ENCODE measurements around the gene CCDC187.

The CCDC187 gene

DNA sequence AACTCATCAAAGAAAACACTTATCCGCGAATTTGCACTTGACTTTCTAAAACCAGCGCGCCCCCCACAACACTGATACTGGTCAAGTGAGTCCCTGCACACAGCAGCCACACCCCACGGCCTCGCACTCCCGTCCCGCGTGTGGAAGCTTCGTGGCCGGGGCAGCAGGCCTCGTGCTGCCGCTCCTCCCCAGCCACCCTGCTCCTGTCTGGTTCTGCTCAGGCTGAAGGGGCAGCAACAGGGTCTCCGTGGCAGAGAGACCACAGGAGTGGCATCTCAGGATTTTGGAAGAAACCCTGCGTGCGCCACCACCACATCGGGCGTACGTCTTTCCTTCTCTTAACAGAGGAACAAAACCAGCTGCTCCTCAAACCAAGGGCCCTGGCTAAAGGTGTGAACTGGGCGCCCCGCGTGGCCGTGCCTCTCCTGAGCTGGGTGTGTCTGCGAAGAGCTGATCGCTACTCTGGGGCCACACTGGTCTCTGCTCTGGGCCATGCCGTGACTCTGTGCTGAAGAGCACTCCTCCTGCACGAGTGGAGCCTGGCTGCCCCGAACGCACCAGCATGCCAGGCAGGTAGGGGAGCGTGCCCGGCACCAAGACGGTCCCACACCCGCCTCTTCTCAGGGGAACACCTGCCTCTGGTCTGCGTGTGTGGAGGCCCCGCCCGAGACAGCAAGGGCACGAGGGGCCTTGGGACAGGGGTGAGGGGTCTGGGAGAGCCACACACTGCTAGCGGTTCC lies 81.6 kb downstream of the CCDC187 start:
- DNase-seq, result no peak

DNA sequence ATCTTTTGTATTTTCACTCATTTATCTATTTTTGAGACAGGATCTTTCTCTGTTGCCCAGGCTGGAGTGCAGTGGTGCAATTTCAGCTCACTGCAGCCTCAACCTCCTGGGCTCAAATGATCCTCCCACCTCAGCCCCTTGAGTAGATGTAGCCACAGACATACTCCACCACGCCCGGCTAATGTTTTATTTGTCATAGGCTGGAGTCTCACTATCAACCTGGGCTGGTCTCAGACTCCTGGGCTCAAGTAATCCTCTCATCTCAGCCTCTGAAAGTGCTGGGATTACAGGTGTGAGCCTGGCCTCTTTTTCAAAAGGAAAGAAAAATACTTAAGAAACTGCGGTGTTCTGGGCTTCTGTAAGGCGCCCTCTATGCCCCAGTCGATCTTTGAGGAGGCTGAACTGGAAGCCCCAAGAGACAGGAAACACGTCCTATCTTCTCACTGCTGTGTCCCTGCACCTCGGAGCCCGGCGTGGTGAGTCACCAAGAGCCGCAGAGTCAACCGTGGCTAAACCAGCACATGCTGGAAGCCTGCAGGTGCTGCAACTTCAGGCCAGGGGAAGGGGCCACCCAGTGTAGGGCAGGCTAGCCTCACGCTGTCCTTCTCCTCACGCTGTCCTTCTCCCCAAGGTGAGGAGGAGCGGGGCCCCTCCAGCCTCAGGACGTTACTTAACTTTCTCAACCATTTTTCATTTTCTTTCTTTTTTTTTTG lies 83.7 kb downstream of the CCDC187 start:
- DNase-seq, result no peak

DNA sequence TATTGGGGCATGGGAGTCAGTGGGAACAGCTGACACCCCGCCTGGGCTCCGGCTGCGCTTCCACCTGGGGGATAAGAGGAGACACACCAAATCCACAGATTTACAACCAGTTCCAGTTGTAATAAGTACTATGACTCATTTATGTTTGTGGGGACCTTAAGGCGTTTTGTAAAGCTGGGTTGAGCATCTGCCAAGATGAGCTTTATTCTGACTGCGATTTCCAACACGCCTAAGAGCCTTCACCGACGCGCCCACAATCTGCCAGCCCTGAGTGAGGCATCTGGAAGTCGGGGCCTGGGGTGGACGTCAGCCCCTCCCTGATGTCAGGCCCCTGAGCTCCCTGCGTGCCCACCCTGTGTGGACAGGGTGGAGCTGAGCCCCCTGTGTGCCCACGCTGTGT lies 84.6 kb downstream of the CCDC187 start:
- DNase-seq, result no peak

DNA sequence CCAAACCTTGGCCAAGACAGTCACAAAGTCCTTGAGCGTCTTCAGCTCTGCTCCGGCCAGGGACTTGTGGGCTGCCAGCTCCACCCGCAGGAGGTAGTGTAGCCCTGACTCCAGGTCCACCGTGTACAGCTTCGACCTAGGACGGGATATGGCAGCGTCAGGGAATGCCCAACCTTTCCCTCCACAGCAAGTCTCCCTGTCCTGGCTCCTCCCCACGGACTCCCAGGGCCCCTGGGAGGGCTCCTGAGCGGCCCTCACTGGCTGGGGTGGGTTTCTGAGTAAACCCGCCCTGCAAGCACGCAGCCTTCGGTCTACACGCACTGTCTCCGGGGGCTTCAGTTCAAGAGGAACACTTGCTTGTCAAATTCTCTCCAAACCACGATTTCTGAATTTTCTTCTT lies 85.2 kb downstream of the CCDC187 start:
- DNase-seq, result no peak

DNA sequence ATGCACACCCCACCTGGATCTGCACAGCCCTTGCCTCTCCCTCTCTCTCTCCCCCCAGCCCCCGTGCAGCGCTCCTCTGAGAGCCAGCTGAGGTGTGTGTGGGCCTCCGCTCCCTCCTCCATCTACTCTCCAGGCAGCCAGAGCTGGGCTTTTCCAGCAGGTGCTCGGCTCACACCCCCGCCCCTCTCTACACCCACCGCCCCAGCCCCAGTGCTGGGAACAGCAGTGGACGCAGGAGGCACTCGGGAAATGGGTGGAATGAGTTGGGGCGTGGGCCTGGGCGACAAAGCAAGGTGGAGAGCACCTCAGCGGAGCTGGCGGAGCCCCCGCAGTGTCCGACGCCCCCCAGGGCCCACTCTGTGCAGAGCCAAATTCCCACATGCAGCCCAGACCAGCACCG lies 85.6 kb downstream of the CCDC187 start:
- DNase-seq, result no peak

DNA sequence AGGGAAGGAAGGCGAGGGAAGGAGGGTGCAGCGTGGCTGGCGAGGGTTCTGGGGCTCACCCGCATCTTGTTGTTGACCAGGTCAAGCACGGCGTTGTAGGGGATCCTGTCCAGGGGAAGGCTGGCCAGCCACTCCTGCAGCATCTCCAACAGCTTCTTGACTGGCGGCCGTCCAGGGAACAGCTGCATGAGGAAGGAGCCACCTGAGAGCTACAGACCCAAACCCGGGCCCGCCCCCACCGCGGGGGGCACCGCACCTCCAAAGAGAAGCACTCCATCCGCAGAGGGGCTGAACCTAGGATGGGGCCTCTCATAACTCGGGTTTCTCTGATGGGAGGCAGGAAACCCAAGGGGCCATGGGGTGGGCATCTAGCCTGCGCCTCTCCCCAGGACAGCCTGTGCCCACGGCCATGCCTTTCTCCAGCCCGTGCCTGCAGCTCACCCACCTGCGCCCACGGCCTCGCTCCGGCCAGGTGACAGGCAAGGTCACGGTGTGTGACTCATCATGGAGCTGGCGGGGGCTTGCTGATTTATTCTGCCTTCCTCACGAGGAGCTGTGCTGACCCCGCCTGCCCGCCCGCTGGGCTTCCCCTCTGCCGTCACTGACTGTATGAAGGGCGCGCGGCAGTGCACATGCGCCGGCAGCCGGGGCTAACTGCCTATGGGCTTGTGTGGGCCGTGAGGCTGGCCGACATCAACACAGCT lies 87.2 kb downstream of the CCDC187 start:
- DNase-seq, result no peak

DNA sequence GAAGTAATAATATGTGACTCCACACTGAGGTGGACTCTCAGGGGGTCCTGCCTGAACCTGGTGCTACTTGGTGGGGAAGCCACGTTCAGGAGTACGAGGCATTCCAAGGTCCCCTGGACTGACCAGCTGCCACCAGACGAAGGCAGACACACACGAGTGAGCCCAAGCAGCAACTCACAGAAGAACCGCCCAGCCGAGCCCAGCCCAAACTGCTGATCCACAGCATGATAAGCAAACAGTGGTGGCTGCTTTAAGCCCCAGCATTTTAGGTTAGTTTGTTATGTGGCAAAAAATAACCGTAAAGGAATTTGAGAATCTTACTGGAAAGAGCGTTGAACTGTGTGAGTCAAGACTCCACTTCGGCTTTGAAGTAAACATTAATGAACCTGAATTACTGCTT lies 90.2 kb downstream of the CCDC187 start:
- no peak for DNase-seq

DNA sequence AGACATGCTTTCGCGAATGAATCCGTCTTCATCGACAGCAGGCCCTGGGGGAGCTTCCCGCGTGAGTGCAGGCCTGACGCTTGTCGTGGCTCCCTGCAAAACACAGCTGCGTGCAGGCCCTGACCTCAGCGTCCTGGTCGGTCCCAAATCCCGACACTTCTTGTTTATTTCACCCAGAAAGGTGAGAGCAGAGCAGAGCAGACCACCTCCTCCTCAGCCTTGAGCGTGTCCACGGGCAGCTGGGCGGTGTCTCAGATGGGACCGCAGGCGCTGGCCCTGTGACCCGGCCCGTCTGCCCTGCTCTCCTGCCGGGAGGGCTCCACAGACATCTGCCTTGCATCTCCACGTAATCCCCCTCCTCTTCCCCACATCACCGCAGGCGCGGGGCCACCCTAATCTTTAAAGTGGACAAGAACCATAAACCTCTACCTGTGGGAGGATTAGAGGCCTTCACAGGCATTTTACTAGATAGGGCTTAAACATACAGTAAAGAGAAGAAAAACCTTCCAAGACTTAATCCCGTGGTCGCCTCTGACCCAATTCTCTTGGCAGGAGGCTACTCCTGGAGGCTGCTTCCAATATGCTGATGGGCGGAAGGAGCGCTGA lies 91.4 kb downstream of the CCDC187 start:
- no peak for DNase-seq

DNA sequence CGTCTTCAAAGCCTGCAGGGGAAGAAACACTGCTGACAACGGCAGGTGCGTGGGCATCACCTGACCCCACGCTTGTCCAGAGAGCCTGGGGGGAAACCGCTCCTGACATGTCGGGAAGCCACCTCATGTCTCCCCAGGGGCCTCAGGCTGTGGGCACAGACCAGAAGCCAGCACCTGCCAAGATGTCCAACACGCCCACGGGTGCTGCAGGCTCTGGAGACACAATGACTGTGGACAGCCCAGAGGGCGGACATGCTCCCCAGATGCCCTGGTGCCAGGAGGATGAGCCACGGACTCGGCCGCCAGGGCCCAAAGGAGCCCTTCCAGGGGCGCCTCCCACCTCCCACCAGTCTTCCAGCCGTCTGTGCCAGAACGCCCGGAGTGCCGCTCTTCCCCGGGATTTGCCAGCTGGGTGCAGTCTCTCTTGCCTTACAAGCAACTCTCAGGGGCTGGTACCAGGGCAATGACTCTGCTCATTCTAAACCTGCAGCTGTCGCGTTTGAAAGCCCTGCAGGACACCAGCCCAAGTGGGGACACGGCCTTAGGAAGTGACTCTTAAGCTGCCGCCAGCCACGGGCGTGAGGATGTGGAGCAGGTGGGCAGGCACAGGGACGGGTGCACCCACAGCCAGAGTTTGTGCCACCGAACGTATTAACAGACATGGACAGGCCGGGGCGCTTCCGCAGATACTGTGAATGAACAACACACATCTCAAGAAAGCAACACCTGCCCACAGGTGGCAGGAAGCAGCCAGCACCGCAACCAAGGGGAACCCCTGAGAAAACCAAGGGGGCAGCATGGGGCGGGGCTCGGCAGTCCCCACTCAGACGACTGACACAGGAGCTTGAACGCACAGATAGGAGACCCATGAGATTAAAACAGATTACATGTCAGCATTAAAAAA lies 92.2 kb downstream of the CCDC187 start:
- DNase-seq, result no peak

- DNase-seq, result no peak
These were observed 92.9 kb downstream of the CCDC187 start for GRCh38 chr9:136211006-136211405.

GRCh38 chr9:136210276-136210675 lies 93.6 kb downstream of the CCDC187 start:
- DNase-seq, result no peak

GRCh38 chr9:136209786-136210185 lies 94.1 kb downstream of the CCDC187 start:
- no peak for DNase-seq

GRCh38 chr9:136209232-136209631 lies 94.7 kb downstream of the CCDC187 start:
- DNase-seq, result no peak

DNA sequence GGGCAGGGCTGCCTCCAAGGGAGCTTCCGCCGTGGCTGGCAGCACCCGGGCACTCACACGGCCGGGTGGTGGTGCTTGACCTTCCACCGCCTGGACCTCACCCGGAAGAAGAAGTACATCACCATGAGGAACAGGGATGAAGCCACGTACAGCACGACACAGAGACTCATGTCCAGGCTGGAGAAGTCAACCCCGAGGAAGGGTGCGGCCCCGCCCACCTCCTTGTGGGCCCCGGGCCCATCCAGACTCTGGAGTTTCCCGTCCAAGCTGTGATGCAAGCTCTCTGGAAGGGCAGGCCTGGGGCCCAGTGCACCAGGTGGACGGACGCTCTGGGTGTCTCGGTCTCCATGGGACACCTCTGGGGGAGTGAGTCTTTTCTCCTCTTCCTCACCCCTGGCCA lies 95.2 kb downstream of the CCDC187 start:
- no peak for DNase-seq

DNA sequence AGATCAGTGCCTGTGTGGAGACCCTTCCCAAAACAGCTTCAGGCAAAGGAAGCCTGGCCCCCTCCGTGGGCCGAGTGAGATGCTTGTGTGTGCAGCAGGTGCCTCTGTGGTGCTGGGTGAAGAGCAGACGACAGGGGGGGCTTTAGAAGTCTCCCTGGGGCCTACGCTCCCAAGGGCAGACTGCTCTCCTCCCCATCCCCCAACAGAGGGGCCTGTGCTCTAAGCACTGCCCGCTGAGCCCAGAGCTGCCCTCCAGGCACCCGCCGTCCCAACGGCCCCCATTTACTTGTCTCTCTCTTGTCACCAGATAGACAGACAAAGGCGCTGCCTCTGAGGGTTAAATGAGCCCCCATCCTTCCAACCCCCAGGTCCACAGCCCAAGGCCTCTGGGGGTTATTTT lies 96.3 kb downstream of the CCDC187 start:
- DNase-seq, result no peak

- no peak for DNase-seq
These were observed 97.2 kb downstream of the CCDC187 start for GRCh38 chr9:136206602-136207275.

- no peak for DNase-seq
These were observed 98.2 kb downstream of the CCDC187 start for GRCh38 chr9:136205707-136205992.

- DNase-seq, result no peak
These were observed 98.8 kb downstream of the CCDC187 start, which contains the start of gene LHX3 for GRCh38 chr9:136204838-136205706. TSS of gene LHX3 (minus strand) at chr9:136205128. CDS start at chr9:136205012, 116 bp downstream.

- DNase-seq, result no peak
These were observed 99.6 kb downstream of the CCDC187 start for GRCh38 chr9:136204145-136204805.

GRCh38 chr9:136203408-136204144 lies 100.3 kb downstream of the CCDC187 start:
- DNase-seq, result no peak

All from DMS 273 treated with DMSO at 0.1 percent for 48 hours (cell line).